KMS-11 (cell line): ENCODE results near the gene NRXN3.

ENCODE experiments used
- H2AFZ ChIP-seq: fragments of 200-600 bp; sonication (generic); 2 replicates; pipeline ENCODE4 v1.6.1; 2016; ENCODE audit warnings: antibody characterized with exemption, mixed run types, low read depth
- H3K27ac ChIP-seq: fragments of 200-600 bp; sonication (generic); 2 replicates; pipeline ENCODE4 v1.6.1; 2016; ENCODE audit warnings: mild to moderate bottlenecking, mixed run types
- H3K27me3 ChIP-seq: fragments of 200-600 bp; sonication (generic); 2 replicates; pipeline ENCODE4 v1.6.1; 2017; ENCODE audit warnings: mild to moderate bottlenecking, low read depth, mixed run types, moderate library complexity; ENCODE audit not compliant: insufficient read depth
- H3K36me3 ChIP-seq: fragments of 200-600 bp; sonication (generic); 2 replicates; pipeline ENCODE4 v1.6.1; 2017; ENCODE audit warnings: mild to moderate bottlenecking, mixed run types; ENCODE audit not compliant: insufficient read depth
- H3K4me1 ChIP-seq: fragments of 200-600 bp; sonication (generic); 2 replicates; pipeline ENCODE4 v1.6.1; 2016; ENCODE audit warnings: mild to moderate bottlenecking, low read depth, mixed run types; ENCODE audit not compliant: poor library complexity, severe bottlenecking
- H3K4me2 ChIP-seq: fragments of 200-600 bp; sonication (generic); 2 replicates; pipeline ENCODE4 v1.7.0; 2016; ENCODE audit warnings: mild to moderate bottlenecking, mixed run types
- H3K4me3 ChIP-seq: fragments of 200-600 bp; sonication (generic); IDR thresholded peaks from 2 replicates; pipeline ENCODE4 v1.6.1; 2017; ENCODE audit warnings: low read depth, low read length, mixed read lengths; ENCODE audit not compliant: insufficient read depth
- H3K79me2 ChIP-seq: fragments of 200-600 bp; sonication (generic); 2 replicates; pipeline ENCODE4 v1.6.1; 2016; ENCODE audit warnings: low read depth, mixed run types; ENCODE audit not compliant: insufficient read depth
- H3K9ac ChIP-seq: fragments of 200-600 bp; sonication (generic); 2 replicates; pipeline ENCODE4 v1.6.1; 2016; ENCODE audit warnings: mild to moderate bottlenecking, mixed run types
- H4K20me1 ChIP-seq: fragments of 200-600 bp; sonication (generic); 2 replicates; pipeline ENCODE4 v1.6.1; 2016; ENCODE audit warnings: mild to moderate bottlenecking, mixed run types; ENCODE audit not compliant: insufficient read depth
- CTCF ChIP-seq: fragments of 200-600 bp; sonication (generic); conservative IDR thresholded peaks from 2 replicates; pipeline ENCODE4 v1.6.1; 2017; ENCODE audit warnings: low read depth, mild to moderate bottlenecking, antibody characterized with exemption, low read length, moderate library complexity, mixed read lengths

Gene NRXN3

DNA sequence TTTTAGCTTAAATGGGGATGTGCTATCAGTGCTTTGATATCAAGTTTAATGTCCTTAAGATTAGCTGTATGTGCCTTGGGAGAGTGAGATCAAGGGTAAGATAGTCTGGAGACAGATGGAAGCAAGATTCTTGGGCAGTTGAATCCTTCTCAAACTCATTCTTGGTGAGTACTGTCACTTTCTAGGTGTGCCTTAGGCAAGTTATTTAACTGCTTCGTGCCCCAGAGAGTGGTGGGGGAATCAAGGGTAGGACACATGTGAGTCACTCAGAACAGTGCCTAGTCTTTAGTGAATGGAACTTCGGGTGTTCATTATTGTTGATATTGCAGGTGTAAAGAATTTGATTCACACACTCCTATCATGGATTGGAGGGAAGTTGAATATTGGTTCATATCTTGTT lies 1237.4 kb downstream of the NRXN3 start:
- H3K27ac ChIP-seq = no peak overlapping the region
- no peaks in the 10 kb centered on the region for H4K20me1 ChIP-seq
- no peaks in the 10 kb centered on the region for H3K27me3 ChIP-seq
- no peak overlapping the region for H3K4me3 ChIP-seq
- no peaks in the 10 kb centered on the region for H3K79me2 ChIP-seq
- H3K4me1 ChIP-seq = no peaks in the 10 kb centered on the region
- no peak for TF ChIP-seq CTCF
- no peak overlapping the region for H3K9ac ChIP-seq
- H3K4me2 ChIP-seq = no peak overlapping the region
- no peak overlapping the region for H2AFZ ChIP-seq
- H3K36me3 ChIP-seq = no peaks in the 10 kb centered on the region

- no peak for TF ChIP-seq CTCF
- Histone ChIP-seq H3K79me2 (no peaks in the 10 kb centered on the region), H3K36me3 (no peaks in the 10 kb centered on the region), H3K9ac (no peak overlapping the region), H3K27ac (no peak overlapping the region), H3K4me3 (no peak overlapping the region), H4K20me1 (no peaks in the 10 kb centered on the region), H3K4me2 (no peak overlapping the region), H3K4me1 (no peaks in the 10 kb centered on the region), H2AFZ (no peak overlapping the region), H3K27me3 (no peaks in the 10 kb centered on the region)
These were observed 1238.5 kb downstream of the NRXN3 start for GRCh38 chr14:79408696-79409095.

GRCh38 chr14:79411403-79412174 lies 1241.4 kb downstream of the NRXN3 start:
- H3K4me3 ChIP-seq = no peak overlapping the region
- H3K79me2 ChIP-seq = no peaks in the 10 kb centered on the region
- H3K4me2 ChIP-seq = no peak overlapping the region
- no peaks in the 10 kb centered on the region for H3K36me3 ChIP-seq
- H3K4me1 ChIP-seq = no peaks in the 10 kb centered on the region
- no peaks in the 10 kb centered on the region for H4K20me1 ChIP-seq
- H2AFZ ChIP-seq = no peak overlapping the region
- H3K27me3 ChIP-seq = no peaks in the 10 kb centered on the region
- no peak overlapping the region for H3K27ac ChIP-seq
- H3K9ac ChIP-seq = no peak overlapping the region
- TF ChIP-seq CTCF = no peak

GRCh38 chr14:79412822-79413221 lies 1242.6 kb downstream of the NRXN3 start:
- H3K4me2 ChIP-seq = no peak overlapping the region

More at GRCh38 chr14:79412822-79413221, 1242.6 kb downstream of the NRXN3 start:
- no peak overlapping the region for H2AFZ ChIP-seq
- TF ChIP-seq CTCF = no peak
- H3K79me2 ChIP-seq = no peaks in the 10 kb centered on the region
- no peak overlapping the region for H3K4me3 ChIP-seq
- H3K36me3 ChIP-seq = no peaks in the 10 kb centered on the region
- H4K20me1 ChIP-seq = no peaks in the 10 kb centered on the region
- H3K9ac ChIP-seq = no peak overlapping the region
- H3K27ac ChIP-seq = no peak overlapping the region
- no peaks in the 10 kb centered on the region for H3K4me1 ChIP-seq
- H3K27me3 ChIP-seq = no peaks in the 10 kb centered on the region
